SW480 (cell line): ENCODE measurements around the gene CTPS2.
"Not testable (repeated sequence)": the region's sequence is repeated elsewhere in the genome, so short reads cannot be mapped to it uniquely, and the experiment has no call there.

ENCODE experiments used
- DNase-seq: peaks from one replicate; pipeline ENCODE4 v3.0.0-alpha.2; 2016; ENCODE audit warnings: low spot score

The CTPS2 gene

GRCh38 chrX:16604337-16604736, 108.1 kb downstream of the CTPS2 start:
- no peak for DNase-seq

- no peak for DNase-seq
Measured at GRCh38 chrX:16603822-16604221, 108.6 kb downstream of the CTPS2 start.

DNA sequence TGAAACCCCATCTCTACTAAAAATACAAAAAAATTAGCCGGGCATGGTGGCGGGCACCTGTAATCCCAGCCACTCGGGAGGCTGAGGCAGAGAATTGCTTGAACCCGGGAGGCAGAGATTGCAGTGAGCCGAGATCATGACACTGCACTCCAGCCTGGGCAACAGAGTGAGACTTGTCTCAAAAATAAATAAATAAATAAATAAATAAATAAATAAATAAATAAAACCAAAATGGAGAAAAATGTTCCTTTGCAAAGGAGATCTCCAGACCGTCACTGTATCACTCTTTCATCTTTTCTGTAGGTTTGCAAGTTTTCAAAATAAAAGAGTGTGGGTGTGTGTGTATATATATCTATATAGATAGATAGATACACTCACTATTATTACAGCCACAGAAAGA, 109.2 kb downstream of the CTPS2 start:
- DNase-seq, result not testable (repeated sequence)

DNA sequence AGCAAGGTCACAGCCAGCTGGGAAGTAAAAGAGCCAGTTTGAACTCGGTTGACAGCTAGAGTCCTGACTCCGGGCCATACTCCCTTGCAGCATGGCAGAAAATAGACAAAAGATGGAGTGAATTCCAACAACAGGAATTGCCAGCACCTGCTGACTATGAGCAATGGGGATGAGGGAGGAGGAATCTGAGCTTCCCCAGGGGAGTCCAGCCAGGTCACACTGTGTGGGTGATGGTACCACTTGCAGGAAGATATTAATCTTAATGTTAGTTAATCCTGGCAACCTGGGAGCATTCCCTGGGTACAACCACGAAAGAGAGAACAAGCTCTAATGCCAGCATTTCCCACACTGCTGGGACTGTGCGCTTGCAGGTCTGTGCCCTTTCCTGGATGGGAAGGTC, 110.6 kb downstream of the CTPS2 start:
- DNase-seq, result no peak

- DNase-seq, result no peak
Measured at GRCh38 chrX:16594490-16594889, 118.0 kb downstream of the CTPS2 start.

GRCh38 chrX:16593801-16594200, 118.7 kb downstream of the CTPS2 start:
- no peak for DNase-seq

DNA sequence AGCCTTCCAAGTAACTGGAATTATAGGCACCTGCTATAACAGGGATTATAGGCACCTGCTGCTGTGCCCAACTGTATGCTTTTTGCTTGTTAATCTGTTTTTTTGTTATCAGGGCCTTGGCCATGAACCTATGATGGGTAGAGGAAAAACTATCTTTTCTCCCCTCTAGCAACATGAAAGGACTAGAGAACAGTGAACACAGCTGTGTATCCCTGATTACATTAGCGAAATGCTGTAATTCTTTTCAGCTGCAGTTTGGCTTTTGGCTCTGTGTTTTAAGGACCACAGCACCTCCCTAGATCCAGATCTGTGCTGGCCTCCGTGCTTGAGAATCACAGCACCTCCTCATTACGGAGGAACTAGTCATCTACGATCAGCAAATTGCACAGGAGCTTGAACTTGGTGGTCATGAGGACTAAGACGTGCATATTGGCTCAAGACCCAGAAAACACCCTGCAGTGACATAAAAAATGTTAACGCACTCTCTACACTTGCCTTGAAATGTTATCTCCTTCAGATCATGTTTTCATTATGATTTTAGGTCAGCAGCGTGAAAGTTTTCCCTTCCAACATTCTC, 120.2 kb downstream of the CTPS2 start:
- no peak for DNase-seq

GRCh38 chrX:16589826-16590225, 122.6 kb downstream of the CTPS2 start:
- no peak for DNase-seq

DNA sequence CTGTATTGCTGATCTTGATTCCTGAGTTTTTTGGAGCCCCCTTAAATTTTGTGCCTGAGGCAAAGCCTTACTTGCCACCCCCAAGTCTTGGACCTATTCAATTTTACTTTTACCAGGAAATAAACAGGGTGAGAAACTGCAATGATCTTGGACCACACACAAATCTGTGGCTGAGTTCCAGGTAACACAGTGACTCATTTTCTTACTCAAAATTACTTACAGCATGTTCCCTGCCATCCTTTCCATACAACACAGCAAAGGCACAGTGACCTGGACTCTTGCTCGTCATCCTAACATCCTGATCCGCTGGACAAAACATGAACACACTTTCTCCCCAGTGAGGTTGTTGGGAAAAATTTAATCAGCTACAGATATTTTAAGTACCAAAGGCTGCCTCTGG, 123.3 kb downstream of the CTPS2 start:
- no peak for DNase-seq

DNA sequence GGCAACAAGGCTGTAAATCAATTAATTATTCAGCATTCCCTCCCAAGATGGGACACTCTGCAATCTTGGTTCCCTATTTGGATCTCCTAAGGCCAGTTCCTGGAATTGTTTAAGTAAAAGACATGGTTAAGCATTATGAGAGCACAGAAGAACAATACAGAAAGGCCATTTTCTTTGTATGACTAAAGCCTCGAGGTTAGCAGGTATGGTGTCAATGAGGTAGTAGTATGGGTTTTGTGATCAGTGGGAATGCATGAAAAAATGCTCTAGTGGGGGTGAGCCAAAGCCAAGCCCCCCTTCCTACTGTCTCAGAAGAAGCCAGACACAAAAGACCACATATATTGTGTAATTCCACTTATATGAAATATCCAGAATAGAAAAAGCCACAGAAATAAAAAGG, 124.2 kb downstream of the CTPS2 start:
- DNase-seq, result no peak

DNA sequence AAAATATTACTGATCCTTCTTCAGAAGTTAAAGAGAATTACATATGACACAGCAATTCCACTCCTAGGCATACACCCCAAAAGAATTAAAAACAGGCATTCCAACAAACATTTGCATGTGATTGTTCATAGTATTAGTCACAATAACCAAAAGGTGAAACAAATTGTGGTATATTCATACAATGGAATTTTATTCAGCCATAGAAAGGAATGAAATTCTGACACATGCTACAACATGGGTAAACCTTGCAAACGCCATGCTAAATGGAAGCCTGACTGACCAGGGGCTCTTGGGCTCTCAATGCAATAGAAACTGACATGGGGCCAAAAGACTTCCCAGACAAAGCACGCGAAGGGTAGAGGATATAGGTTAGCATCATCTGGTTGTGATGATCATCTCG, 124.6 kb downstream of the CTPS2 start:
- DNase-seq, result no peak

DNA sequence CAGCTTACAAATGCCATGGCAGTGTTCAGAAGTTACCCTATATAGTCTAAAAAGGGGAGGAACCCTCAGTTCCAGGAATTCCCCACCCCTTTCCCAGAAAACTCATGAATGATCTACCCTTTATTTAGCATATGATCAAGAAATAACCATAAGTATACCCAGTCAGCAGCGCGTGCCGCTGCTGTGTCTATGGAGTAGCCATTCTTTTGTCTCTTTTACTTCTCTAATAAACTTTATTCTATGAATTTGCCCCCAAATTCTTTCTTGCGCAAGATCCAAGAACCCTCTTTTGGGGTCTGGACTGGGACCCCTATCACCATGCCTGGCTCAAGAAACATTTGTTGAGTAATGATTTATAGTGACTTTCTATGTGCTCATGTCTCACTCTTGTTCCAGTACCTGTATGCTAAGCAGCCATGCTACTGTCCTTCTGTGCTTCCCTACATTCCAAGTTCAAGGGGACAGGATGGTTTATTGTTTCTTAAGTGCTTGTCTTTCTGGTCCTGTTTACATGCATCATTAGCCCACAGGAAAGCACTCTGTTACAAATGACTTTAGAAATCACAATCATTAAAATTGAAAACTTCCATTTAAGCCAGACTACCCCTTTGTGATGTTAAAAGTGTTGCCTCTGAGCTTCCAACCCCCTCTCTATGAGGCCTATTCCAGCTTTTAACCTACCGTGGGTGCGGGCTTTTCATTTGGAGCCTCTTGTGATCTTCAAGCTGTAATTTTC, 125.9 kb downstream of the CTPS2 start:
- DNase-seq, result no peak

DNA sequence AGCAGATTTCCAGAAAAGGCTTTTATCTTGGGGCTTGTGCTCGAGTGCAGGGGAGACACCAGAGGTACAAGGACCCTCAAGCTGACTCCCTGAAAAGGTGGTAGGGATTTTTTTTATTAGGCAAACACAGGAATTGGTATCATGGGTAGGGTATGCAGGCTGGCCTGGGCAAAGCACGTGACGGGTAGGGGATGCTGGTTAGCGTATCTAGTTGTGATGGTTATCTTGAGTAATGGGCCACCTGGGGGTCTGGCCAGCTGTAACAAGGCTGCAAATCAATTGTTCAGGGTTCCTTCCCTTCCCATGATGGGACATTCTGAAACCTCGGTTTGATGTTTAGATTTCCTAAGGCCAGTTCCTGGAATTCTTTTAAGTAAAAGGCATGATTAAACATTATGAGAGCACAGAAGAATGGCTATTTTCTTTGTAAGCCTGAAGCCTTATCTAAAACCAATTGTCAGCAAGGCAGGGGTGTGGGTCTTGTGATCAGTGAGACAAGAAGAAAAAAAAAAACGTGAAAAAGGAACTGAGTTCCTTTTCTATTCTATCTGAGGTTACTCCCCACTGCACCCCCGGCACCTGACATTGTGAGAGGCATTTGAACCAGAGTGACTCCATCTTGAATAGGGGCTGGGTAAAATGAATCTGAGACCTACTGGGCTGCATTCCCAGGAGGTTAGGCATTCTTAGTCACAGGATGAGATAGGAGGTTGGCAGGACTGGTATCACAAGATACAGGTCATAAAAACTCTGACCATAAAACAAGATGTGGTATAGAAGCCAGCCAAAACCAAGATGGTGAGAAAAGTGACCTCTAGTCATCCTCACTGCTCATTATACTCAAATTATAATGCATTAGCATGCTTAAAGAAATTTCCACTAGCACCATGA, 126.7 kb downstream of the CTPS2 start:
- DNase-seq, result no peak

- not testable (repeated sequence) for DNase-seq
Measured at GRCh38 chrX:16580004-16580797, 132.3 kb downstream of the CTPS2 start.

DNA sequence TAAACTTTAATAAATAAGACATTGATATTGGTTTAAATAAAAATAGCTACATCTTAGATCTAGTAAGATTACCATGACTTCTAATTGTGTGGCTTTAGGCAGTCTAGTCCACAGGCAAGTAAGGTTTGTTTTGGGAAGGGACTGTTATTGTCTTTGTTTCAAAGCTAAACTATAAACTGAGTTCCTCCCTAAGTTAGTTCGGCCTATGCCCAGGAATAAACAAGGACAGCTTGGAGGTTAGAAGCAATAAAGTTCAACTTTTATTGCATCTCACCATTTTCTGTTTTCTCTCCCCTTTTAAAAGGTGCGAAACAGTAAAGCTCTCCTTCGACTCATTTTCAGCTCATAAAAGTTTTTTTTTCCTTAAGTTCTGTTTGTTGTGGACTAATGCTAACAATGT, 133.0 kb downstream of the CTPS2 start:
- DNase-seq, result no peak

GRCh38 chrX:16578218-16578617, 134.3 kb downstream of the CTPS2 start:
- DNase-seq, result no peak

DNA sequence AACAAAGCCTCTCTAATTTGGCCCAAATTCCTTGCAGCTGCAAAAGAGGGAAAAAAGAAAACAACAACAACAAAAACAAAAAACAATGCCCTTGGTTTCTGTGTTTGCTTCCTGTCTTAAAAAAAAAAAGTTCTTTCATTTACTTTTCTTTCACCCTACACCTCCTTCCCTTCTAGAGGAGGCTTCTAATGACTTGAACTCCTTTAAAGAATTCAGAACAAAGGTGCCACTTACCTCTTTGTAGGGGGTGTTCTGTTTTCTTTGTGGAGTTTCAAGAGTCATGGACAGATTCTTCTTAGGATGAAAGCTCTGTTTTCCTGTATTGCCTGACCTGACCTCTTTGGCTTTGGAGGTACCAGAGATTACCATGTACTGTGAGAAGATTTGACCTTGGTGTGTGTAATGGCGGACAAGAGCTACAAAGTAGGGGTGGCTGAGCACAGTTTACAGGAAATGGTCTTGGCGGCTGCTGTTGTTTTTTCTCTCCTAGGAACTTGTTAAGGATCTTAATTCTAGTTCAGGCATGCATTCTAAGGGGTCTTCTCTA, 134.9 kb downstream of the CTPS2 start:
- no peak for DNase-seq

DNA sequence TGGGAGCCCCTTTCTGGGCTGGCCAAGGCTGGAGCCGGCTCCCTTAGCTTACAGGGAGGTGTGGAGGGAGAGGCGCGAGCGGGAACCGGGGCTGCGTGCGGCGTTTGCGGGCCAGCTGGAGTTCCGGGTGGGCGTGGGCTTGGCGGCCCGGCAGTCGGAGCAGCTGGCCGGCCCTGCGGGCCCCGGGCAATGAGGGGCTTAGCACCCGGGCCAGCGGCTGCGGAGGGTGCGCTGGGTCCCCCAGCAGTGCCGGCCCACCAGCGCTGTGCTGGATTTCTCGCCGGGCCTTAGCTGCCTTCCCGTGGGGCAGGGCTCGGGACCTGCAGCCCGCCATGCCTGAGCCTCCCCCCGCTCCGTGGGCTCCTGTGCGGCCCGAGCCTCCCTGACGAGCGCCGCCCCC, 137.1 kb downstream of the CTPS2 start:
- not testable (repeated sequence) for DNase-seq

GRCh38 chrX:16573781-16574180, 138.7 kb downstream of the CTPS2 start:
- DNase-seq, result no peak

DNA sequence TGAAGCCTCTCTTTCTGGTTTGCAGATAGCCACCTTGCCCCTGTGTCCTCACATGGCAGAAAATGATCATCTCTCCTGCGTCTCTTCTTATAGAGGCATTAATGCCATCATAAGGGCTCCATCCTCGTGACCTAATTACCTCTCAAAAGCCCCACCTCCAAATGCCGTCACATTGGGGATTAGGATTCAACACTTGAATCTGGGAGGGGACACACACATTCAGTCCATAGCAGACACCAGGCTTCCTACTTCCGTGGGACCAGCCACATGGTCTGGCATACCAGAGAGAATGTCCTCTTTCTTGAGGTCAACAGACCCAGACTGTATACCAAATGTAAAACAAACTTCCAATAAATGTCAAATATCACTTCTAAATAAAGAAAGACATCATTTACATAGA, 144.8 kb downstream of the CTPS2 start:
- no peak for DNase-seq

DNA sequence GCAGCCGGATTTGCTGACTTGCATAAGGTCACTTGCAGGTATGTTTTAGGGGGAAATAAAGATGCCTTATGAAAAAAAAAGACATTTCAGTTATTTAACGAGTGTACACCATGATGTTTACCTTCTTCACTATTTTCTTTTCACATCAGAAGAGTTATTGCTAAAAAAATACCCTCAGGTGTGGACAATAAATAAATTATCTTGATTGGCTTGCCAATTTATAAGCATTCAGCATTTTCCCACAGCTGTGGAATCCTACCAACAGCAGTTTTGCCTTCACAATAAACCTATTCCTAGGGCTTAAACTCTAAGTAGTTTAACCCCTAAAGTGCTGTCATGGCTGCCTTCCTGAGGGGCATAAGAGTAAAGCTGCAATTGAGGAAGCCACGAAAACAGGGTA, 145.9 kb downstream of the CTPS2 start:
- no peak for DNase-seq

DNA sequence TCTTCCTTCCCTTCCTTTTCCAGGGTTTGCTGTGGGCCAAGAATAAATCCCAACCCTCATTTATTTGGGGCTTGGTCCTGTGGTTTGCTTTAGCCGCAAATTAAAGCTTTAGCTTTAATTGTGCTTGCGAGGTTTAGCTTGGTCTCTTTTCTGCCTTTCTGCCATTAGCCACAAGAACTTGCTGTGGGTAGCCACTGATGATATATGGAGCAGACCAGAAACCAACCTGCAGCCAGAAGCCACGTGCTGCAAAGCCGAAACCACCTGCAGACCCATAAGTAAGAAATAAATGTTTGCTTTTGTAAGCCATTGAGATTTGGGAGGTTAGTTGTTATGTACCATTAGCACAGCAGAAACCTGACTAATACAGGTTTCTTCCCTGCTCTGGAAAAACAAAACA, 152.3 kb downstream of the CTPS2 start:
- no peak for DNase-seq
